Spleen (tissue), 7 donors: ENCODE measurements around the gene ABHD16B.
A peak's percentile ranks its signal among the peaks of the same experiment; 100 is the strongest.

Source experiments
- POLR2A ChIP-seq, 3 donors: fragments of 450-650 bp; IDR thresholded peaks; one replicate each; pipeline ENCODE4 v1.5.1; 2017; ENCODE audit warnings: antibody characterized with exemption in 3 of 3, mild to moderate bottlenecking in 1 of 3
- POLR2AphosphoS5 ChIP-seq, 3 donors: sonication (generic); formaldehyde crosslinking; IDR thresholded peaks; one replicate each; pipeline ENCODE4 v1.5.1; 2017; ENCODE audit warnings: antibody characterized with exemption in 3 of 3
- TF ChIP-seq, protein P1 (sequence below), 11 experiments: fragments of 200-600 bp in 7 of 11; fragments of 450-650 bp in 4 of 11; sonication (generic) in 4 of 11; IDR thresholded peaks in 8 of 11; conservative IDR thresholded peaks in 3 of 11; 1 replicate in 7 of 11; 2 replicates in 4 of 11; pipeline versions ENCODE4 v1.4.0 to v1.8.0; 2016 to 2021; ENCODE audit warnings: antibody characterized with exemption in 11 of 11, inconsistent platforms in 4 of 11, mild to moderate bottlenecking in 1 of 11
- donor health status: DM: no; HTN: no; CAD: no; lungs with moderate emphysema.
- donor health status: DM: no; HTN: no; CAD: no.
- donor health status: DM: no; HTN: no; CAD: no.

DNA sequence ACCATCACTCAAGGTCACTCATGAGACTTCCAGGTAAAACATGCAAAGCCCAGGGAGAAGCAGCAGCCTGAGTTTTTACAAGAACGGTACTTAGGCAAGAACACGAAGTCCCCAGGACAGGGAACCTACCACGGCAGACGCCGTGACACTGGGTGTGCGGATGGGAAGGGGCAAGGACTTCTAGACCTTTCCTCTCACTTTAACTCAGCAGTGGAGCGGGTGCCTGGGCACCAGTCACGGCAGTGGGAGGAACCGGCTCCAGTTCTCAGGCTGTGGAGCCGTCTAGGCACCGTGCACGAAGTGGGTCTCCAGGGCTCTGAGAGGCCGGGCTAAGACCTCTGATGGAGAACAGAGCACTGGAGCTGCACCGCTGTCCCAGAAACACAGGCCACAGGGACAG, 32.8 kb upstream of the ABHD16B start:
- TF ChIP-seq, protein P1, sequence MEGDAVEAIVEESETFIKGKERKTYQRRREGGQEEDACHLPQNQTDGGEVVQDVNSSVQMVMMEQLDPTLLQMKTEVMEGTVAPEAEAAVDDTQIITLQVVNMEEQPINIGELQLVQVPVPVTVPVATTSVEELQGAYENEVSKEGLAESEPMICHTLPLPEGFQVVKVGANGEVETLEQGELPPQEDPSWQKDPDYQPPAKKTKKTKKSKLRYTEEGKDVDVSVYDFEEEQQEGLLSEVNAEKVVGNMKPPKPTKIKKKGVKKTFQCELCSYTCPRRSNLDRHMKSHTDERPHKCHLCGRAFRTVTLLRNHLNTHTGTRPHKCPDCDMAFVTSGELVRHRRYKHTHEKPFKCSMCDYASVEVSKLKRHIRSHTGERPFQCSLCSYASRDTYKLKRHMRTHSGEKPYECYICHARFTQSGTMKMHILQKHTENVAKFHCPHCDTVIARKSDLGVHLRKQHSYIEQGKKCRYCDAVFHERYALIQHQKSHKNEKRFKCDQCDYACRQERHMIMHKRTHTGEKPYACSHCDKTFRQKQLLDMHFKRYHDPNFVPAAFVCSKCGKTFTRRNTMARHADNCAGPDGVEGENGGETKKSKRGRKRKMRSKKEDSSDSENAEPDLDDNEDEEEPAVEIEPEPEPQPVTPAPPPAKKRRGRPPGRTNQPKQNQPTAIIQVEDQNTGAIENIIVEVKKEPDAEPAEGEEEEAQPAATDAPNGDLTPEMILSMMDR (IDR thresholded peaks at IDR 0.05 in 8 of 11, conservative IDR thresholded peaks at IDR 0.05 in 3 of 11): no peak
- no peak for TF ChIP-seq POLR2A (IDR thresholded peaks at IDR 0.05)
- peak in 2 of 3 donors; percentile 46 to 60 for TF ChIP-seq POLR2AphosphoS5 (IDR thresholded peaks at IDR 0.05)
